Erythroblast (primary cell): Measurements from ENCODE around the gene SOCS2.

Experiments used
- GATA1 ChIP-seq: IDR thresholded peaks from 2 replicates; pipeline ENCODE4 v1.6.1; 2011; ENCODE audit warnings: low read depth, mild to moderate bottlenecking, control low read depth, low read length, moderate library complexity
- POLR2A ChIP-seq: IDR thresholded peaks from 2 replicates; pipeline ENCODE4 v1.6.1; 2011; ENCODE audit warnings: mild to moderate bottlenecking, low read length

DNA sequence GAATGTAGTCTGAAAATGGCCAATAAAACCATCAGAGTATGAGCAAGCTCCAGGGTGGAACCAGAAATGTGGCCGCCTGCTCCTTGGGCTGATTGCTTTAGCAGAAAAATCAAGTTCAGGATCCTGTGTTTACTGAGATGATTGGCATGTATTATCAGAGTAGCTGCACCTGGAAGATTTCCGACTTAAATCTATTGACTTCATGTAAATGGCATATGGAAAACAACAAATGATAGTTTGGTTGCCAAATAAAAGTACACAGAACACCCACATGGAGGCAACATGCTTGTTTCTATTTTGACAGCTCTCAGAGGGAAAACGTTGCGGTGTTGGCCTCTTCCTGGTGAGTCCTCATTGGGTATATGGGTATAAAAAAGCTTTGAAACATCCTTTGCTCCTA lies 31.3 kb downstream of the SOCS2 start:
- TF ChIP-seq POLR2A (no peak), GATA1 (no peak)
